K562 (cell line): ENCODE measurements around the gene MYLK4. TPM values are rescaled to one million over a fixed set of nuclear protein-coding genes. Genes with fewer than 3 reads are reported as not detected.

Experiments
- ATAC-seq: fragments of 200-7000 bp; cut with Tn5 transposase; 3 replicates; pipeline ENCODE4 v1.9.1; 2020; ENCODE audit warnings: moderate library complexity
- BruUV-seq: library from RNA; stranded (reverse); fragments of 400-500 nt; replicated peaks from 2 replicates; lab custom pipeline; 2021; lab: Mats Ljungman, UMichigan
- CTCF ChIA-PET: fragments of 300-600 bp; formaldehyde crosslinking; extraction: SDS; loops from one replicate; lab custom pipeline; 2021; ENCODE audit warnings: low intra/inter-chr PET ratio; lab: Yijun Ruan, JAX
- POLR2A ChIA-PET: fragments of 300-600, 350-650 bp; sonication (Branson Sonifier 250); formaldehyde crosslinking; extraction: SDS; loops from one replicate; lab custom pipeline; 2021; ENCODE audit warnings: antibody characterized with exemption, inconsistent platforms; lab: Yijun Ruan, JAX
- DNase-seq, 4 experiments: peaks; one replicate each; pipeline versions ENCODE4 v3.0.0 to v3.0.0-alpha.2; 2011 to 2018; ENCODE audit warnings: low spot score in 3 of 4, mixed read lengths in 3 of 4; ENCODE audit errors: extremely low read depth in 1 of 4
- FAIRE-seq: peaks from 2 replicates; lab custom pipeline; 2011; peaks lifted over from hg19 to GRCh38; lab: Jason Lieb, UNC
- H2AFZ ChIP-seq: 2 replicates; pipeline ENCODE4 v1.6.0; 2011; ENCODE audit warnings: low read depth, low read length, control low read depth, inconsistent platforms
- H3K27ac ChIP-seq: fragments of 200-600 bp; 3 replicates; pipeline ENCODE4 v1.8.0; 2011; ENCODE audit warnings: low read depth, mild to moderate bottlenecking, control low read depth, inconsistent platforms, low read length, moderate library complexity, mixed read lengths; ENCODE audit errors: extremely low read depth
- H3K27me3 ChIP-seq, 2 experiments: fragments of 300-600 bp in 1 of 2; 2 replicates in 1 of 2; 3 replicates in 1 of 2; pipeline versions ENCODE4 v1.6.0 to v1.8.0; 2011; ENCODE audit warnings: inconsistent platforms in 2 of 2, low read length in 2 of 2, mild to moderate bottlenecking in 1 of 2, mixed read lengths in 1 of 2, moderate library complexity in 1 of 2; ENCODE audit not compliant: control insufficient read depth in 2 of 2, insufficient read depth in 2 of 2
- H3K36me3 ChIP-seq: fragments of 300-600 bp; 3 replicates; pipeline ENCODE4 v1.8.0; 2011; ENCODE audit warnings: mild to moderate bottlenecking, low read length, inconsistent platforms; ENCODE audit not compliant: control insufficient read depth, insufficient read depth
- H3K4me1 ChIP-seq, 2 experiments: fragments of 200-600 bp in 1 of 2; replicated peaks in 1 of 2; 2 replicates in 1 of 2; 3 replicates in 1 of 2; pipeline versions ENCODE4 v1.5.1 to v1.8.0; 2011; ENCODE audit warnings: inconsistent platforms in 2 of 2, low read length in 2 of 2, mild to moderate bottlenecking in 1 of 2, mixed read lengths in 1 of 2, moderate library complexity in 1 of 2; ENCODE audit not compliant: control insufficient read depth in 2 of 2, insufficient read depth in 2 of 2
- H3K4me2 ChIP-seq: 2 replicates; pipeline ENCODE4 v1.6.1; 2011; ENCODE audit warnings: low read length, control low read depth, inconsistent platforms, mixed read lengths; ENCODE audit not compliant: insufficient read depth
- H3K4me3 ChIP-seq: fragments of 200-600 bp; sonication (generic), shearing (Covaris generic); 2 replicates; pipeline ENCODE4 v1.5.1; 2016; ENCODE audit warnings: control low read depth, inconsistent platforms
- H3K79me2 ChIP-seq: fragments of 200-600 bp; 3 replicates; pipeline ENCODE4 v1.8.0; 2011; ENCODE audit warnings: low read length, inconsistent platforms; ENCODE audit not compliant: control insufficient read depth, insufficient read depth
- H3K9ac ChIP-seq, 2 experiments: 2 replicates each; pipeline versions ENCODE4 v1.6.0 to v1.6.1; 2011; ENCODE audit warnings: low read depth in 2 of 2, low read length in 2 of 2, control low read depth in 1 of 2, inconsistent platforms in 1 of 2, mild to moderate bottlenecking in 1 of 2, mixed read lengths in 1 of 2; ENCODE audit not compliant: insufficient read depth in 1 of 2
- H3K9me1 ChIP-seq: one replicate; pipeline ENCODE4 v1.6.0; 2011; ENCODE audit warnings: inconsistent platforms, mild to moderate bottlenecking, low read length, moderate library complexity; ENCODE audit not compliant: control insufficient read depth, insufficient read depth
- H3K9me3 ChIP-seq: replicated peaks from 2 replicates; pipeline ENCODE4 v1.5.1; 2011; ENCODE audit warnings: low read depth, low read length, inconsistent platforms; ENCODE audit not compliant: control insufficient read depth, insufficient read depth
- H4K20me1 ChIP-seq: replicated peaks from 2 replicates; pipeline ENCODE4 v1.6.1; 2011; ENCODE audit warnings: low read length, inconsistent platforms, mixed read lengths; ENCODE audit not compliant: control insufficient read depth, insufficient read depth
- EP400 ChIP-seq: fragments of 450-650 bp; IDR thresholded peaks from 2 replicates; pipeline ENCODE4 v1.6.1; 2017; ENCODE audit warnings: antibody characterized with exemption, mild to moderate bottlenecking, moderate library complexity
- NCOA1 ChIP-seq: fragments of 450-650 bp; IDR thresholded peaks from 2 replicates; pipeline ENCODE4 v1.6.1; 2016; ENCODE audit warnings: low read depth
- TAF9B ChIP-seq: fragments of 450-650 bp; IDR thresholded peaks from 2 replicates; pipeline ENCODE4 v1.6.1; 2018; ENCODE audit warnings: mild to moderate bottlenecking; ENCODE audit not compliant: partially characterized antibody
- TCF3 ChIP-seq: sonication (generic); formaldehyde crosslinking; IDR thresholded peaks from 2 replicates; pipeline ENCODE4 v1.4.0; 2020; ENCODE audit warnings: mild to moderate bottlenecking, missing genetic modification reagents
- WGBS: fragments of 100-300 bp; shearing (Covaris generic); methylation state at CpG from one replicate; pipeline ENCODE4 v1.1.6; 2016; ENCODE audit warnings: low coverage, mixed read lengths; ENCODE audit not compliant: insufficient coverage; ENCODE audit errors: missing lambda C conversion rate; 5-methylcytosine and 5-hydroxymethylcytosine counted together
- in situ Hi-C: fragments of 300-500 bp; cut with MboI; formaldehyde crosslinking; loops from 4 replicates; pipeline ENCODE4 v1.15.0; 2018; ENCODE audit warnings: inconsistent platforms, mixed read lengths
- intact Hi-C: fragments of 100-400 bp; cut with micrococcal nuclease; formaldehyde crosslinking; loops from 2 replicates; pipeline ENCODE4 v1.14.2; 2022
- polyA plus RNA-seq, 8 experiments: library from polyadenylated mRNA; depleted of rRNA in 4 of 8; stranded (reverse) in 5 of 8; unstranded in 3 of 8; fragments of >200 nt; fragmentation: Nextera tagmentation in 2 of 8; fragmentation: Illumina TruSeq in 1 of 8; extraction: Ambion mirVana in 2 of 8; extraction: Trizol in 1 of 8; gene quantifications; 2 replicates each; pipeline versions ENCODE4 v1.2.1 to v1.2.3, GENCODE V29; 2011 to 2014; ENCODE audit warnings: inconsistent platforms in 1 of 8, missing spikeins in 1 of 8
- total RNA-seq, 7 experiments: library from RNA; depleted of rRNA in 6 of 7; stranded (reverse); fragments of >200 nt in 6 of 7; fragmentation: Illumina TruSeq in 2 of 7; extraction: Trizol in 2 of 7; gene quantifications; 2 replicates each; pipeline versions ENCODE4 v1.2.1 to v1.2.3, GENCODE V29; 2011 to 2021; ENCODE audit warnings: low replicate concordance in 1 of 7
- TF ChIP-seq, protein P1 (sequence below), 2 experiments: fragments of 450-650 bp; IDR thresholded peaks; 2 replicates each; pipeline ENCODE4 v1.6.1; 2018; ENCODE audit warnings: mild to moderate bottlenecking in 2 of 2, low read depth in 1 of 2; ENCODE audit not compliant: partially characterized antibody in 2 of 2
- TF ChIP-seq, protein P2 (sequence below): sonication (generic); formaldehyde crosslinking; IDR thresholded peaks from 2 replicates; pipeline ENCODE4 v1.8.0; 2023; ENCODE audit warnings: mild to moderate bottlenecking, missing genetic modification reagents

The MYLK4 gene
- total and polyA plus RNA-seq, 9 of the 15 experiments (the other 6 are each of a cell fraction or from before 2014, with no cell fraction given), result 0.01 to 0.15 (median 0.06) TPM

- ATAC-seq (no peak), FAIRE-seq (no peak), DNase-seq (no peak)
- peaks cover 38 to 58% of the 10 kb centered on the region in 2 experiments for H3K27me3 ChIP-seq
- H3K9me3 ChIP-seq, result no peaks in the 10 kb centered on the region
- TF ChIP-seq EP400, result no peak
- no peak for TF ChIP-seq NCOA1
- TF ChIP-seq TCF3 (CRISPR knock-in tag), result no peak
- TF ChIP-seq, protein P1, sequence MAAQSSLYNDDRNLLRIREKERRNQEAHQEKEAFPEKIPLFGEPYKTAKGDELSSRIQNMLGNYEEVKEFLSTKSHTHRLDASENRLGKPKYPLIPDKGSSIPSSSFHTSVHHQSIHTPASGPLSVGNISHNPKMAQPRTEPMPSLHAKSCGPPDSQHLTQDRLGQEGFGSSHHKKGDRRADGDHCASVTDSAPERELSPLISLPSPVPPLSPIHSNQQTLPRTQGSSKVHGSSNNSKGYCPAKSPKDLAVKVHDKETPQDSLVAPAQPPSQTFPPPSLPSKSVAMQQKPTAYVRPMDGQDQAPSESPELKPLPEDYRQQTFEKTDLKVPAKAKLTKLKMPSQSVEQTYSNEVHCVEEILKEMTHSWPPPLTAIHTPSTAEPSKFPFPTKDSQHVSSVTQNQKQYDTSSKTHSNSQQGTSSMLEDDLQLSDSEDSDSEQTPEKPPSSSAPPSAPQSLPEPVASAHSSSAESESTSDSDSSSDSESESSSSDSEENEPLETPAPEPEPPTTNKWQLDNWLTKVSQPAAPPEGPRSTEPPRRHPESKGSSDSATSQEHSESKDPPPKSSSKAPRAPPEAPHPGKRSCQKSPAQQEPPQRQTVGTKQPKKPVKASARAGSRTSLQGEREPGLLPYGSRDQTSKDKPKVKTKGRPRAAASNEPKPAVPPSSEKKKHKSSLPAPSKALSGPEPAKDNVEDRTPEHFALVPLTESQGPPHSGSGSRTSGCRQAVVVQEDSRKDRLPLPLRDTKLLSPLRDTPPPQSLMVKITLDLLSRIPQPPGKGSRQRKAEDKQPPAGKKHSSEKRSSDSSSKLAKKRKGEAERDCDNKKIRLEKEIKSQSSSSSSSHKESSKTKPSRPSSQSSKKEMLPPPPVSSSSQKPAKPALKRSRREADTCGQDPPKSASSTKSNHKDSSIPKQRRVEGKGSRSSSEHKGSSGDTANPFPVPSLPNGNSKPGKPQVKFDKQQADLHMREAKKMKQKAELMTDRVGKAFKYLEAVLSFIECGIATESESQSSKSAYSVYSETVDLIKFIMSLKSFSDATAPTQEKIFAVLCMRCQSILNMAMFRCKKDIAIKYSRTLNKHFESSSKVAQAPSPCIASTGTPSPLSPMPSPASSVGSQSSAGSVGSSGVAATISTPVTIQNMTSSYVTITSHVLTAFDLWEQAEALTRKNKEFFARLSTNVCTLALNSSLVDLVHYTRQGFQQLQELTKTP (IDR thresholded peaks at IDR 0.05; ENCODE audit: low read depth in 1 of 2, partially characterized antibody in 2 of 2), result no peak
- TF ChIP-seq, protein P2, sequence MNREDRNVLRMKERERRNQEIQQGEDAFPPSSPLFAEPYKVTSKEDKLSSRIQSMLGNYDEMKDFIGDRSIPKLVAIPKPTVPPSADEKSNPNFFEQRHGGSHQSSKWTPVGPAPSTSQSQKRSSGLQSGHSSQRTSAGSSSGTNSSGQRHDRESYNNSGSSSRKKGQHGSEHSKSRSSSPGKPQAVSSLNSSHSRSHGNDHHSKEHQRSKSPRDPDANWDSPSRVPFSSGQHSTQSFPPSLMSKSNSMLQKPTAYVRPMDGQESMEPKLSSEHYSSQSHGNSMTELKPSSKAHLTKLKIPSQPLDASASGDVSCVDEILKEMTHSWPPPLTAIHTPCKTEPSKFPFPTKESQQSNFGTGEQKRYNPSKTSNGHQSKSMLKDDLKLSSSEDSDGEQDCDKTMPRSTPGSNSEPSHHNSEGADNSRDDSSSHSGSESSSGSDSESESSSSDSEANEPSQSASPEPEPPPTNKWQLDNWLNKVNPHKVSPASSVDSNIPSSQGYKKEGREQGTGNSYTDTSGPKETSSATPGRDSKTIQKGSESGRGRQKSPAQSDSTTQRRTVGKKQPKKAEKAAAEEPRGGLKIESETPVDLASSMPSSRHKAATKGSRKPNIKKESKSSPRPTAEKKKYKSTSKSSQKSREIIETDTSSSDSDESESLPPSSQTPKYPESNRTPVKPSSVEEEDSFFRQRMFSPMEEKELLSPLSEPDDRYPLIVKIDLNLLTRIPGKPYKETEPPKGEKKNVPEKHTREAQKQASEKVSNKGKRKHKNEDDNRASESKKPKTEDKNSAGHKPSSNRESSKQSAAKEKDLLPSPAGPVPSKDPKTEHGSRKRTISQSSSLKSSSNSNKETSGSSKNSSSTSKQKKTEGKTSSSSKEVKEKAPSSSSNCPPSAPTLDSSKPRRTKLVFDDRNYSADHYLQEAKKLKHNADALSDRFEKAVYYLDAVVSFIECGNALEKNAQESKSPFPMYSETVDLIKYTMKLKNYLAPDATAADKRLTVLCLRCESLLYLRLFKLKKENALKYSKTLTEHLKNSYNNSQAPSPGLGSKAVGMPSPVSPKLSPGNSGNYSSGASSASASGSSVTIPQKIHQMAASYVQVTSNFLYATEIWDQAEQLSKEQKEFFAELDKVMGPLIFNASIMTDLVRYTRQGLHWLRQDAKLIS (CRISPR knock-in tag), result no peak
- TF ChIP-seq TAF9B, result no peak
- ChIA-PET POLR2A (interaction anchor here (0.6 to 1.0 kb wide), 3 partner anchors 11 to 236 kb away, joined by 3 read pairs; no protein-coding TSS in a partner anchor), CTCF (no interaction called here)
- H3K4me2 ChIP-seq, result no peak overlapping the region
- peaks cover 0 to 8% of the 10 kb centered on the region in 2 experiments; a peak in 2 of 5 replicates for H3K4me1 ChIP-seq
- WGBS, result 3% methylated on average over 14 of the region's 14 CpGs
- in situ Hi-C loops, result no loop called here
- no peak overlapping the region for H3K9ac ChIP-seq
- H3K79me2 ChIP-seq, result no peaks in the 10 kb centered on the region
- intact Hi-C loops, result loop anchor here (5.0 to 10.0 kb wide), 3 partner anchors 66 to 426 kb away; no protein-coding TSS in a partner anchor
- H2AFZ ChIP-seq, result no peak overlapping the region
- no peaks in the 10 kb centered on the region for H3K9me1 ChIP-seq
- no TSS peak for BruUV-seq
- no peak overlapping the region for H3K27ac ChIP-seq
- H4K20me1 ChIP-seq, result no peaks in the 10 kb centered on the region
- no peaks in the 10 kb centered on the region for H3K36me3 ChIP-seq
- no peak overlapping the region for H3K4me3 ChIP-seq
These were observed 119.7 kb downstream of the MYLK4 start for GRCh38 chr6:2630891-2631571.
